HG02870 (cell line): ENCODE measurements around the gene CDK14.

Experiments used
- ATAC-seq: cut with Tn5 transposase; IDR thresholded peaks from one replicate; pipeline ENCODE4 v1.9.1; 2021; ENCODE audit warnings: mild to moderate bottlenecking, moderate library complexity; ENCODE audit not compliant: unreplicated experiment

CDK14 gene

GRCh38 chr7:90596671-90597562 lies 796 bp downstream of the CDK14 start:
- ATAC-seq = peak; percentile 11

GRCh38 chr7:90597563-90598253 lies 1.6 kb downstream of the CDK14 start:
- no peak for ATAC-seq

GRCh38 chr7:90599038-90599437 lies 2.9 kb downstream of the CDK14 start:
- ATAC-seq = no peak

- peak; percentile 17 for ATAC-seq
Measured at GRCh38 chr7:90599892-90600555, 3.9 kb downstream of the CDK14 start.

GRCh38 chr7:90602303-90602702 lies 6.2 kb downstream of the CDK14 start:
- ATAC-seq = no peak

GRCh38 chr7:90603346-90603745 lies 7.2 kb downstream of the CDK14 start:
- no peak for ATAC-seq

- no peak for ATAC-seq
Measured at GRCh38 chr7:90604383-90604782, 8.3 kb downstream of the CDK14 start.

- ATAC-seq = no peak
Measured at GRCh38 chr7:90605055-90605454, 8.9 kb downstream of the CDK14 start.

GRCh38 chr7:90607196-90607595 lies 11.1 kb downstream of the CDK14 start:
- ATAC-seq = no peak

- ATAC-seq = no peak
Measured at GRCh38 chr7:90610105-90610504, 14.0 kb downstream of the CDK14 start.

- ATAC-seq = no peak
Measured at GRCh38 chr7:90611115-90611514, 15.0 kb downstream of the CDK14 start.

- peak; percentile 92 for ATAC-seq
Measured at GRCh38 chr7:90613088-90613498, 17.0 kb downstream of the CDK14 start.

- ATAC-seq = no peak
Measured at GRCh38 chr7:90617442-90617841, 21.3 kb downstream of the CDK14 start.

GRCh38 chr7:90618876-90619275 lies 22.8 kb downstream of the CDK14 start:
- ATAC-seq = no peak

GRCh38 chr7:90621125-90621746 lies 25.1 kb downstream of the CDK14 start:
- peak; percentile 86 for ATAC-seq

- ATAC-seq = no peak
Measured at GRCh38 chr7:90621747-90622140, 25.6 kb downstream of the CDK14 start.

GRCh38 chr7:90622670-90623069 lies 26.5 kb downstream of the CDK14 start:
- ATAC-seq = no peak

GRCh38 chr7:90624225-90624911 lies 28.2 kb downstream of the CDK14 start:
- no peak for ATAC-seq

- no peak for ATAC-seq
Measured at GRCh38 chr7:90625051-90625450, 28.9 kb downstream of the CDK14 start.

- no peak for ATAC-seq
Measured at GRCh38 chr7:90625562-90625961, 29.4 kb downstream of the CDK14 start.

- no peak for ATAC-seq
Measured at GRCh38 chr7:90626013-90626412, 29.9 kb downstream of the CDK14 start.
